C4-2B (cell line): Measurements from ENCODE around the gene TRRAP.

Experiments used
- CTCF ChIP-seq: fragments of 450-650 bp; conservative IDR thresholded peaks from 2 replicates; pipeline ENCODE4 v1.5.1; 2017; ENCODE audit warnings: mild to moderate bottlenecking
- ZFX ChIP-seq: fragments of 450-650 bp; IDR thresholded peaks from 2 replicates; pipeline ENCODE4 v1.6.1; 2017

GRCh38 chr7:99030951-99031350 lies 152.6 kb downstream of the TRRAP start:
- TF ChIP-seq CTCF (no peak), ZFX (no peak)
